Body of pancreas (tissue), 4 donors: Measurements from ENCODE around the gene USP34.

Experiments
- CTCF ChIP-seq, 7 experiments: fragments of 450-650 bp in 4 of 7; fragments of 200-600 bp in 3 of 7; sonication (generic) in 3 of 7; IDR thresholded peaks; one replicate each; pipeline ENCODE4 v1.5.1; 2016 to 2019; ENCODE audit warnings: antibody characterized with exemption in 7 of 7
- POLR2A ChIP-seq, 3 donors: fragments of 450-650 bp; IDR thresholded peaks; one replicate each; pipeline ENCODE4 v1.6.1; 2016; ENCODE audit warnings: antibody characterized with exemption in 3 of 3, mild to moderate bottlenecking in 2 of 3

GRCh38 chr2:61432990-61433389 lies 37.9 kb downstream of the USP34 start:
- no peak for TF ChIP-seq CTCF (IDR thresholded peaks at IDR 0.05)
- TF ChIP-seq POLR2A (IDR thresholded peaks at IDR 0.05): no peak
